K562 (cell line): ENCODE results near the gene CYP24A1. TPM values are rescaled to one million over a fixed set of nuclear protein-coding genes. Genes with fewer than 3 reads are reported as not detected.

Experiments used
- ATAC-seq: fragments of 200-7000 bp; cut with Tn5 transposase; 3 replicates; pipeline ENCODE4 v1.9.1; 2020; ENCODE audit warnings: moderate library complexity
- BruUV-seq: library from RNA; stranded (reverse); fragments of 400-500 nt; replicated peaks from 2 replicates; lab custom pipeline; 2021; lab: Mats Ljungman, UMichigan
- CTCF ChIA-PET: fragments of 300-600 bp; formaldehyde crosslinking; extraction: SDS; loops from one replicate; lab custom pipeline; 2021; ENCODE audit warnings: low intra/inter-chr PET ratio; lab: Yijun Ruan, JAX
- POLR2A ChIA-PET: fragments of 300-600, 350-650 bp; sonication (Branson Sonifier 250); formaldehyde crosslinking; extraction: SDS; loops from one replicate; lab custom pipeline; 2021; ENCODE audit warnings: antibody characterized with exemption, inconsistent platforms; lab: Yijun Ruan, JAX
- DNase-seq, 4 experiments: peaks; one replicate each; pipeline versions ENCODE4 v3.0.0 to v3.0.0-alpha.2; 2011 to 2018; ENCODE audit warnings: low spot score in 3 of 4, mixed read lengths in 3 of 4; ENCODE audit errors: extremely low read depth in 1 of 4
- FAIRE-seq: peaks from 2 replicates; lab custom pipeline; 2011; peaks lifted over from hg19 to GRCh38; lab: Jason Lieb, UNC
- H2AFZ ChIP-seq: 2 replicates; pipeline ENCODE4 v1.6.0; 2011; ENCODE audit warnings: low read depth, low read length, control low read depth, inconsistent platforms
- H3K27ac ChIP-seq: fragments of 200-600 bp; 3 replicates; pipeline ENCODE4 v1.8.0; 2011; ENCODE audit warnings: low read depth, mild to moderate bottlenecking, control low read depth, inconsistent platforms, low read length, moderate library complexity, mixed read lengths; ENCODE audit errors: extremely low read depth
- H3K27me3 ChIP-seq, 2 experiments: fragments of 300-600 bp in 1 of 2; 2 replicates in 1 of 2; 3 replicates in 1 of 2; pipeline versions ENCODE4 v1.6.0 to v1.8.0; 2011; ENCODE audit warnings: inconsistent platforms in 2 of 2, low read length in 2 of 2, mild to moderate bottlenecking in 1 of 2, mixed read lengths in 1 of 2, moderate library complexity in 1 of 2; ENCODE audit not compliant: control insufficient read depth in 2 of 2, insufficient read depth in 2 of 2
- H3K36me3 ChIP-seq: fragments of 300-600 bp; 3 replicates; pipeline ENCODE4 v1.8.0; 2011; ENCODE audit warnings: mild to moderate bottlenecking, low read length, inconsistent platforms; ENCODE audit not compliant: control insufficient read depth, insufficient read depth
- H3K4me1 ChIP-seq, 2 experiments: fragments of 200-600 bp in 1 of 2; replicated peaks in 1 of 2; 2 replicates in 1 of 2; 3 replicates in 1 of 2; pipeline versions ENCODE4 v1.5.1 to v1.8.0; 2011; ENCODE audit warnings: inconsistent platforms in 2 of 2, low read length in 2 of 2, mild to moderate bottlenecking in 1 of 2, mixed read lengths in 1 of 2, moderate library complexity in 1 of 2; ENCODE audit not compliant: control insufficient read depth in 2 of 2, insufficient read depth in 2 of 2
- H3K4me2 ChIP-seq: 2 replicates; pipeline ENCODE4 v1.6.1; 2011; ENCODE audit warnings: low read length, control low read depth, inconsistent platforms, mixed read lengths; ENCODE audit not compliant: insufficient read depth
- H3K4me3 ChIP-seq: fragments of 200-600 bp; sonication (generic), shearing (Covaris generic); 2 replicates; pipeline ENCODE4 v1.5.1; 2016; ENCODE audit warnings: control low read depth, inconsistent platforms
- H3K79me2 ChIP-seq: fragments of 200-600 bp; 3 replicates; pipeline ENCODE4 v1.8.0; 2011; ENCODE audit warnings: low read length, inconsistent platforms; ENCODE audit not compliant: control insufficient read depth, insufficient read depth
- H3K9ac ChIP-seq, 2 experiments: 2 replicates each; pipeline versions ENCODE4 v1.6.0 to v1.6.1; 2011; ENCODE audit warnings: low read depth in 2 of 2, low read length in 2 of 2, control low read depth in 1 of 2, inconsistent platforms in 1 of 2, mild to moderate bottlenecking in 1 of 2, mixed read lengths in 1 of 2; ENCODE audit not compliant: insufficient read depth in 1 of 2
- H3K9me1 ChIP-seq: one replicate; pipeline ENCODE4 v1.6.0; 2011; ENCODE audit warnings: inconsistent platforms, mild to moderate bottlenecking, low read length, moderate library complexity; ENCODE audit not compliant: control insufficient read depth, insufficient read depth
- H3K9me3 ChIP-seq: replicated peaks from 2 replicates; pipeline ENCODE4 v1.5.1; 2011; ENCODE audit warnings: low read depth, low read length, inconsistent platforms; ENCODE audit not compliant: control insufficient read depth, insufficient read depth
- H4K20me1 ChIP-seq: replicated peaks from 2 replicates; pipeline ENCODE4 v1.6.1; 2011; ENCODE audit warnings: low read length, inconsistent platforms, mixed read lengths; ENCODE audit not compliant: control insufficient read depth, insufficient read depth
- ZBTB11 ChIP-seq, 3 experiments: fragments of 200-800 bp in 1 of 3; fragments of 250-450 bp in 1 of 3; fragments of 450-650 bp in 1 of 3; sonication (Bioruptor Pico) in 1 of 3; sonication (Bioruptor generic) in 1 of 3; formaldehyde crosslinking in 1 of 3; IDR thresholded peaks; 2 replicates each; pipeline versions ENCODE4 v1.6.1 to v1.8.0; 2016 to 2022; ENCODE audit warnings: mild to moderate bottlenecking in 2 of 3, missing genetic modification characterization in 2 of 3, missing compliant biosample characterization in 1 of 3, moderate library complexity in 1 of 3
- ZC3H8 ChIP-seq: fragments of 450-650 bp; IDR thresholded peaks from 2 replicates; pipeline ENCODE4 v1.6.1; 2017
- WGBS: fragments of 100-300 bp; shearing (Covaris generic); methylation state at CpG from one replicate; pipeline ENCODE4 v1.1.6; 2016; ENCODE audit warnings: low coverage, mixed read lengths; ENCODE audit not compliant: insufficient coverage; ENCODE audit errors: missing lambda C conversion rate; 5-methylcytosine and 5-hydroxymethylcytosine counted together
- in situ Hi-C: fragments of 300-500 bp; cut with MboI; formaldehyde crosslinking; loops from 4 replicates; pipeline ENCODE4 v1.15.0; 2018; ENCODE audit warnings: inconsistent platforms, mixed read lengths
- intact Hi-C: fragments of 100-400 bp; cut with micrococcal nuclease; formaldehyde crosslinking; loops from 2 replicates; pipeline ENCODE4 v1.14.2; 2022
- polyA plus RNA-seq, 8 experiments: library from polyadenylated mRNA; depleted of rRNA in 4 of 8; stranded (reverse) in 5 of 8; unstranded in 3 of 8; fragments of >200 nt; fragmentation: Nextera tagmentation in 2 of 8; fragmentation: Illumina TruSeq in 1 of 8; extraction: Ambion mirVana in 2 of 8; extraction: Trizol in 1 of 8; gene quantifications; 2 replicates each; pipeline versions ENCODE4 v1.2.1 to v1.2.3, GENCODE V29; 2011 to 2014; ENCODE audit warnings: inconsistent platforms in 1 of 8, missing spikeins in 1 of 8
- total RNA-seq, 7 experiments: library from RNA; depleted of rRNA in 6 of 7; stranded (reverse); fragments of >200 nt in 6 of 7; fragmentation: Illumina TruSeq in 2 of 7; extraction: Trizol in 2 of 7; gene quantifications; 2 replicates each; pipeline versions ENCODE4 v1.2.1 to v1.2.3, GENCODE V29; 2011 to 2021; ENCODE audit warnings: low replicate concordance in 1 of 7

CYP24A1 gene
- total and polyA plus RNA-seq, 9 of the 15 experiments (the other 6 are each of a cell fraction or from before 2014, with no cell fraction given), result 0.04 TPM; not detected in 8

GRCh38 chr20:54179946-54180345 lies 6.2 kb upstream of the CYP24A1 start:
- Histone ChIP-seq H3K4me2 (no peak overlapping the region), H3K9ac (no peak overlapping the region), H3K9me1 (no peaks in the 10 kb centered on the region), H3K36me3 (no peaks in the 10 kb centered on the region), H2AFZ (no peak overlapping the region), H3K27ac (no peak overlapping the region), H3K27me3 (peaks cover 10 to 12% of the 10 kb centered on the region in 2 experiments), H3K79me2 (no peaks in the 10 kb centered on the region), H4K20me1 (no peaks in the 10 kb centered on the region), H3K4me3 (no peak overlapping the region), H3K9me3 (no peaks in the 10 kb centered on the region), H3K4me1 (no peaks in the 10 kb centered on the region)
- FAIRE-seq, result no peak
- ChIA-PET POLR2A (interaction anchor here (0.6 kb wide), 1 partner anchor 286 kb away, joined by 3 read pairs; no protein-coding TSS in a partner anchor), CTCF (no interaction called here)
- ATAC-seq, result no peak
- 4% methylated on average over 2 of the region's 2 CpGs for WGBS
- BruUV-seq, result no TSS peak
- TF ChIP-seq ZBTB11 (CRISPR knock-in tag; IDR thresholded peaks at IDR 0.05), result peak in 1 of 3 experiments; percentile 60; a peak in 1 of 6 replicates
- no peak for TF ChIP-seq ZC3H8
- in situ Hi-C loops, result no loop called here
- DNase-seq, result no peak
- intact Hi-C loops, result no loop called here
